ENCODE measurements around the gene KIF5A. TPM values are rescaled to one million over a fixed set of nuclear protein-coding genes. Genes with fewer than 3 reads are reported as not detected.
"Not testable (repeated sequence)": the region's sequence is repeated elsewhere in the genome, so short reads cannot be mapped to it uniquely, and the experiment has no call there.

KIF5A gene
- total RNA-seq, 1 donor from 2014 or later: 7.9 TPM

DNA sequence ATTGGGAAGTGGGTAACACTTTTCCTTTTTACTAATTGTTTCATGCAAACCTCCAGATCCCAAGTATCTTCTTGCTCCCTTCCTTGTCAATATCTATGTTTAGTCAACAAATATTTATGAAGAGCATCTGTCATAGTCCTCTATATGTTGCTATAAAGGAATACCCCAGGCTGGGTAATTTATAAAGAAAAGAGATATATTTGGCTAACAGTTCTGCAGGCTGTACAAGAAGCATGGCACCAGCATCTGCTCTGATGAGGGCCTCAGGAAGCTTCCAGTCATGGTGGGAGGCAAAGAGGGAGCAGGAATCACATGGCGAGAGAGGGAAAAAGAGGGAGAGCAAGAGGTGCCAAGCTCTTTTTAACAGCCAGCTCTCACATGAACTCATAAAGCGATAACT, 4.6 kb downstream of the KIF5A start:
- Histone ChIP-seq H2AFZ (replicated peaks) (no peak overlapping the region), H3K79me2 (ENCODE audit: low read depth) (peaks cover 49% of the 10 kb centered on the region), H3K36me3 (no peaks in the 10 kb centered on the region), H3K9me3 (ENCODE audit: low read depth) (no peaks in the 10 kb centered on the region), H3K4me1 (peaks cover 33% of the 10 kb centered on the region), H3K27me3 (peaks cover 2% of the 10 kb centered on the region), H4K20me1 (ENCODE audit: low read depth) (peaks cover 57% of the 10 kb centered on the region), H3K4me3 (no peak overlapping the region), H3K9ac (no peak overlapping the region), H3F3A (ENCODE audit: low read depth) (peaks cover 35% of the 10 kb centered on the region), H3K4me2 (no peak overlapping the region), H3K27ac (no peak overlapping the region)
- Mint-ChIP-seq H3K36me3 (no peaks in the 10 kb centered on the region), H3K27me3 (ENCODE audit: insufficient read depth, low read depth) (peaks cover 25% of the 10 kb centered on the region), H3K27ac (no peak overlapping the region), H3K4me1 (peaks cover 43% of the 10 kb centered on the region), H3K4me3 (no peak overlapping the region), H3K9me3 (no peaks in the 10 kb centered on the region)
- DNase-seq (ENCODE audit: low spot score): no peak
- TF ChIP-seq, protein P1, sequence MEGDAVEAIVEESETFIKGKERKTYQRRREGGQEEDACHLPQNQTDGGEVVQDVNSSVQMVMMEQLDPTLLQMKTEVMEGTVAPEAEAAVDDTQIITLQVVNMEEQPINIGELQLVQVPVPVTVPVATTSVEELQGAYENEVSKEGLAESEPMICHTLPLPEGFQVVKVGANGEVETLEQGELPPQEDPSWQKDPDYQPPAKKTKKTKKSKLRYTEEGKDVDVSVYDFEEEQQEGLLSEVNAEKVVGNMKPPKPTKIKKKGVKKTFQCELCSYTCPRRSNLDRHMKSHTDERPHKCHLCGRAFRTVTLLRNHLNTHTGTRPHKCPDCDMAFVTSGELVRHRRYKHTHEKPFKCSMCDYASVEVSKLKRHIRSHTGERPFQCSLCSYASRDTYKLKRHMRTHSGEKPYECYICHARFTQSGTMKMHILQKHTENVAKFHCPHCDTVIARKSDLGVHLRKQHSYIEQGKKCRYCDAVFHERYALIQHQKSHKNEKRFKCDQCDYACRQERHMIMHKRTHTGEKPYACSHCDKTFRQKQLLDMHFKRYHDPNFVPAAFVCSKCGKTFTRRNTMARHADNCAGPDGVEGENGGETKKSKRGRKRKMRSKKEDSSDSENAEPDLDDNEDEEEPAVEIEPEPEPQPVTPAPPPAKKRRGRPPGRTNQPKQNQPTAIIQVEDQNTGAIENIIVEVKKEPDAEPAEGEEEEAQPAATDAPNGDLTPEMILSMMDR (IDR thresholded peaks at IDR 0.05): no peak
- TF ChIP-seq EZH2phosphoT487 (IDR thresholded peaks at IDR 0.05): no peak
- no peak for TF ChIP-seq EZH2 (IDR thresholded peaks at IDR 0.05)

DNA sequence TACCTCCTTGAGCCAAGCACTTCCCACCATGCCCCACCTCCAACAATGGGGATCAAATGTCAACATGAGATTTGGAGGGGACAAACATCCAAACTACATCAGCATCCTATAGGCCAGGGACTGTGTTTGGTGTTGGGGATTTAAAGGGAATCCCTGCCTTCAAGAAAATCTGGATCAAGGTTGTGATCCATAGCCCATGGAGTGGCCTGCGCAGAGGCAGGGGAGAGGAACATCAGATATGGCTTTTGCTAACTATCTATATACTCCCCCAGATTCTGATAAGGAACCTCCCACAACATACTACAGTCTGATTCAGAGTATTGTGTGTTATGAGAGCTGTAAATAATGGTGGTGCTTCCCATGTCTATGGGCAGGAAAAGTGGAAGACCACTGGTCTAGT, 5.1 kb downstream of the KIF5A start:
- Histone ChIP-seq H3K9me3 (ENCODE audit: low read depth) (no peaks in the 10 kb centered on the region), H3K4me3 (no peak overlapping the region), H3K9ac (no peak overlapping the region), H3K4me1 (peaks cover 33% of the 10 kb centered on the region), H3K36me3 (no peaks in the 10 kb centered on the region), H3K27ac (no peak overlapping the region), H3K4me2 (no peak overlapping the region), H2AFZ (replicated peaks) (no peak overlapping the region), H3K27me3 (no peaks in the 10 kb centered on the region), H4K20me1 (ENCODE audit: low read depth) (peaks cover 57% of the 10 kb centered on the region), H3K79me2 (ENCODE audit: low read depth) (peaks cover 51% of the 10 kb centered on the region), H3F3A (ENCODE audit: low read depth) (peaks cover 34% of the 10 kb centered on the region)
- H3K27ac Mint-ChIP-seq: no peak overlapping the region
- H3K27me3 Mint-ChIP-seq (ENCODE audit: insufficient read depth, low read depth): peaks cover 22% of the 10 kb centered on the region
- no peaks in the 10 kb centered on the region for H3K9me3 Mint-ChIP-seq
- H3K36me3 Mint-ChIP-seq: no peaks in the 10 kb centered on the region
- peaks cover 43% of the 10 kb centered on the region for H3K4me1 Mint-ChIP-seq
- DNase-seq (ENCODE audit: low spot score): no peak
- TF ChIP-seq, protein P1 (IDR thresholded peaks at IDR 0.05): no peak
- TF ChIP-seq EZH2 (IDR thresholded peaks at IDR 0.05) (no peak), EZH2phosphoT487 (IDR thresholded peaks at IDR 0.05) (no peak)
- no peak overlapping the region for H3K4me3 Mint-ChIP-seq

- Histone ChIP-seq H3F3A (ENCODE audit: low read depth) (peaks cover 11% of the 10 kb centered on the region), H3K9ac (no peak overlapping the region), H3K4me2 (no peak overlapping the region), H3K9me3 (ENCODE audit: low read depth) (no peaks in the 10 kb centered on the region), H3K79me2 (ENCODE audit: low read depth) (peaks cover 36% of the 10 kb centered on the region), H3K4me3 (no peak overlapping the region), H4K20me1 (ENCODE audit: low read depth) (peaks cover 28% of the 10 kb centered on the region), H2AFZ (replicated peaks) (no peak overlapping the region), H3K4me1 (peaks cover 3% of the 10 kb centered on the region), H3K36me3 (no peaks in the 10 kb centered on the region), H3K27ac (no peak overlapping the region), H3K27me3 (no peaks in the 10 kb centered on the region)
- H3K27ac Mint-ChIP-seq: no peak overlapping the region
- H3K4me3 Mint-ChIP-seq: no peak overlapping the region
- TF ChIP-seq EZH2 (IDR thresholded peaks at IDR 0.05): no peak
- peaks cover 7% of the 10 kb centered on the region for H3K27me3 Mint-ChIP-seq (ENCODE audit: insufficient read depth, low read depth)
- no peak for DNase-seq (ENCODE audit: low spot score)
- peaks cover 8% of the 10 kb centered on the region for H3K4me1 Mint-ChIP-seq
- H3K9me3 Mint-ChIP-seq: no peaks in the 10 kb centered on the region
- H3K36me3 Mint-ChIP-seq: peaks cover 2% of the 10 kb centered on the region
These were observed 9.0 kb downstream of the KIF5A start for GRCh38 chr12:57558864-57559263.

DNA sequence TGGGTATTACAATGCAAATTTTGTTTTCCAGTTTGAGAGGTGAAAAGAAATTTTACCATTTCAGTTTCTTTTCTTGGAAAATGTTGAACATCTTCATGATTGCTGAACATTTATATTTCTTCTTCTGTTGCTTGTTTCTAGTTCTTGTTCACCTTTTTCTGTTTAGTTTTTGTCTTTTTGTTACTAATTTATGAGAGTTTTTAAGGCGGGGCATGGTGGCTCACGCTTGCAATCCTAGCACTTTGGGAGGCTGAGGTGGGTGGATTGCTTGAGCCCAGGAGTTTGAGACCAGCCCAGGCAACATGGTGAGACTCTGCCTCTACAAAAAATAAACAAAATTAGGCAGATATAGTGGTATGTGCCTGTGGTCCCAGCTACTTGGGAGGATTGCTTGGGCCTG, 10.7 kb downstream of the KIF5A start:
- H3K27ac ChIP-seq: no peak overlapping the region
- no peak overlapping the region for H3K4me3 Mint-ChIP-seq
- peaks cover 7% of the 10 kb centered on the region for H3F3A ChIP-seq (ENCODE audit: low read depth)
- H2AFZ ChIP-seq (replicated peaks): no peak overlapping the region
- H3K4me1 ChIP-seq: no peaks in the 10 kb centered on the region
- H3K27ac Mint-ChIP-seq: no peak overlapping the region
- no peaks in the 10 kb centered on the region for H3K36me3 ChIP-seq
- no peaks in the 10 kb centered on the region for H3K4me1 Mint-ChIP-seq
- no peak overlapping the region for H3K9ac ChIP-seq
- no peaks in the 10 kb centered on the region for H3K27me3 ChIP-seq
- H3K9me3 Mint-ChIP-seq: no peaks in the 10 kb centered on the region
- no peak overlapping the region for H3K4me2 ChIP-seq
- H3K36me3 Mint-ChIP-seq: peaks cover 10% of the 10 kb centered on the region
- peaks cover 11% of the 10 kb centered on the region for H3K27me3 Mint-ChIP-seq (ENCODE audit: insufficient read depth, low read depth)
- no peak for DNase-seq (ENCODE audit: low spot score)
- peaks cover 12% of the 10 kb centered on the region for H4K20me1 ChIP-seq (ENCODE audit: low read depth)
- H3K4me3 ChIP-seq: no peak overlapping the region
- TF ChIP-seq, protein P1 (IDR thresholded peaks at IDR 0.05): no peak
- H3K9me3 ChIP-seq (ENCODE audit: low read depth): no peaks in the 10 kb centered on the region
- H3K79me2 ChIP-seq (ENCODE audit: low read depth): peaks cover 21% of the 10 kb centered on the region

GRCh38 chr12:57561117-57561516, 11.3 kb downstream of the KIF5A start:
- not testable (repeated sequence) for H3K4me1 Mint-ChIP-seq; H2AFZ ChIP-seq (replicated peaks); H3K9me3 ChIP-seq (ENCODE audit: low read depth); H3K4me2 ChIP-seq; H3F3A ChIP-seq (ENCODE audit: low read depth); H3K9ac ChIP-seq; H4K20me1 ChIP-seq (ENCODE audit: low read depth); H3K4me1 ChIP-seq; H3K4me3 ChIP-seq; H3K36me3 ChIP-seq; H3K4me3 Mint-ChIP-seq; H3K36me3 Mint-ChIP-seq; H3K27ac ChIP-seq; DNase-seq (ENCODE audit: low spot score); H3K27ac Mint-ChIP-seq; H3K9me3 Mint-ChIP-seq; H3K27me3 ChIP-seq
- H3K79me2 ChIP-seq (ENCODE audit: low read depth): peaks cover 21% of the 10 kb centered on the region
- peaks cover 11% of the 10 kb centered on the region for H3K27me3 Mint-ChIP-seq (ENCODE audit: insufficient read depth, low read depth)

All from neural progenitor cell (in vitro differentiated cells).